Kidney epithelial cell (primary cell): ENCODE measurements around the gene GGT7. TPM values are rescaled to one million over a fixed set of nuclear protein-coding genes. Genes with fewer than 3 reads are reported as not detected.

ENCODE experiments used
- DNase-seq: peaks from one replicate; pipeline ENCODE4 v3.0.0-alpha.2; 2010; ENCODE audit warnings: low read depth
- H3K27me3 ChIP-seq: 2 replicates; pipeline ENCODE4 v1.6.0; 2011; ENCODE audit warnings: low read length; ENCODE audit not compliant: control insufficient read depth, insufficient read depth
- H3K36me3 ChIP-seq: 2 replicates; pipeline ENCODE4 v1.5.1; 2011; ENCODE audit warnings: low read length; ENCODE audit not compliant: control insufficient read depth, insufficient read depth
- H3K4me3 ChIP-seq: 2 replicates; pipeline ENCODE4 v1.5.1; 2011; ENCODE audit warnings: low read depth, mild to moderate bottlenecking, control low read depth, low read length
- total RNA-seq: library from RNA; depleted of rRNA; stranded (reverse); fragments of >200 nt; gene quantifications from 2 replicates; pipeline ENCODE4 v1.2.3, GENCODE V29; 2015
- TF ChIP-seq, protein P1 (sequence below): IDR thresholded peaks from 2 replicates; pipeline ENCODE4 v1.5.1; 2011; ENCODE audit warnings: mild to moderate bottlenecking, moderate library complexity, low read length, control low read depth, inconsistent platforms; ENCODE audit not compliant: insufficient read depth, poor library complexity, severe bottlenecking

The GGT7 gene
- total RNA-seq, 1 donor from 2014 or later = 8.4 TPM

DNA sequence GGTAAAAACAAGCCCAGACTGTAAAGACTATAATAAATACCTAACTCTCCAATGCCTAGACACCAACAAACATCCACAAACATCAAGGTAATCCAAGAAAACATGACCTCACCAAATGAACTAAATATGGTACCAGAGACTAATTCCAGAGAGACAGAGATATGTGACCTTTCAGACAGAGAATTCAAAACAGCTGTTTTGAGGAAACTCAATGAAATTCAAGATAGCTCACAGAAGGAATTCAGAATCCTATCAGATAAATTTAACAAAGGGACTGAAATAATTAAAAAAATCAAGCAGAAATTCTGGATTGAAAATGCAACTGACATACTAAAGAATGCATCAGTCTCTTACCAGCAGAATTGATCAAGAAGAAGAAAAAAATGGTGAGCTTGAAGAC is 73.8 kb downstream of the GGT7 start:
- TF ChIP-seq, protein P1, sequence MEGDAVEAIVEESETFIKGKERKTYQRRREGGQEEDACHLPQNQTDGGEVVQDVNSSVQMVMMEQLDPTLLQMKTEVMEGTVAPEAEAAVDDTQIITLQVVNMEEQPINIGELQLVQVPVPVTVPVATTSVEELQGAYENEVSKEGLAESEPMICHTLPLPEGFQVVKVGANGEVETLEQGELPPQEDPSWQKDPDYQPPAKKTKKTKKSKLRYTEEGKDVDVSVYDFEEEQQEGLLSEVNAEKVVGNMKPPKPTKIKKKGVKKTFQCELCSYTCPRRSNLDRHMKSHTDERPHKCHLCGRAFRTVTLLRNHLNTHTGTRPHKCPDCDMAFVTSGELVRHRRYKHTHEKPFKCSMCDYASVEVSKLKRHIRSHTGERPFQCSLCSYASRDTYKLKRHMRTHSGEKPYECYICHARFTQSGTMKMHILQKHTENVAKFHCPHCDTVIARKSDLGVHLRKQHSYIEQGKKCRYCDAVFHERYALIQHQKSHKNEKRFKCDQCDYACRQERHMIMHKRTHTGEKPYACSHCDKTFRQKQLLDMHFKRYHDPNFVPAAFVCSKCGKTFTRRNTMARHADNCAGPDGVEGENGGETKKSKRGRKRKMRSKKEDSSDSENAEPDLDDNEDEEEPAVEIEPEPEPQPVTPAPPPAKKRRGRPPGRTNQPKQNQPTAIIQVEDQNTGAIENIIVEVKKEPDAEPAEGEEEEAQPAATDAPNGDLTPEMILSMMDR = no peak
- Histone ChIP-seq H3K4me3 (no peak overlapping the region), H3K27me3 (no peaks in the 10 kb centered on the region), H3K36me3 (no peaks in the 10 kb centered on the region)
- no peak for DNase-seq

DNA sequence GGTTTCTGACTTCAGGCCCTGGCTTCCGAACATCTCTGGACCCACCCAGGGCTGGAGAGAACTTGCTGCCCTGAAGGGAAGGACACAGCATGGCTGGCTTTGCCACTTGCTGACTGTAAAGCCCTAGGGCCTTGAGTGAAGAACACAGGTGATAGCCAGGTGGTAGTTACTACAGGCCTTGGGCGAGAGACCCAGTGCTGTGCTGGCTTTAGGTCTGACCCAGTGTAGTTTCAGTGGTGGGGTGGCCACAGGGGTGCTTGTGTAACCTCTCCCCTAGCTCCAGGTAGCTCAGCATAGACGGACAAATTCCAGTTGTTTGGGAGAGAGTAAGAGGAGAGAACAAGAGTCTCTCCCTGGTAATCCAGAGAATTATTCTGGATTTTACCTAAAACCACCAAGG is 74.3 kb downstream of the GGT7 start:
- H3K4me3 ChIP-seq = no peak overlapping the region
- no peak for DNase-seq
- TF ChIP-seq, protein P1 = no peak

DNA sequence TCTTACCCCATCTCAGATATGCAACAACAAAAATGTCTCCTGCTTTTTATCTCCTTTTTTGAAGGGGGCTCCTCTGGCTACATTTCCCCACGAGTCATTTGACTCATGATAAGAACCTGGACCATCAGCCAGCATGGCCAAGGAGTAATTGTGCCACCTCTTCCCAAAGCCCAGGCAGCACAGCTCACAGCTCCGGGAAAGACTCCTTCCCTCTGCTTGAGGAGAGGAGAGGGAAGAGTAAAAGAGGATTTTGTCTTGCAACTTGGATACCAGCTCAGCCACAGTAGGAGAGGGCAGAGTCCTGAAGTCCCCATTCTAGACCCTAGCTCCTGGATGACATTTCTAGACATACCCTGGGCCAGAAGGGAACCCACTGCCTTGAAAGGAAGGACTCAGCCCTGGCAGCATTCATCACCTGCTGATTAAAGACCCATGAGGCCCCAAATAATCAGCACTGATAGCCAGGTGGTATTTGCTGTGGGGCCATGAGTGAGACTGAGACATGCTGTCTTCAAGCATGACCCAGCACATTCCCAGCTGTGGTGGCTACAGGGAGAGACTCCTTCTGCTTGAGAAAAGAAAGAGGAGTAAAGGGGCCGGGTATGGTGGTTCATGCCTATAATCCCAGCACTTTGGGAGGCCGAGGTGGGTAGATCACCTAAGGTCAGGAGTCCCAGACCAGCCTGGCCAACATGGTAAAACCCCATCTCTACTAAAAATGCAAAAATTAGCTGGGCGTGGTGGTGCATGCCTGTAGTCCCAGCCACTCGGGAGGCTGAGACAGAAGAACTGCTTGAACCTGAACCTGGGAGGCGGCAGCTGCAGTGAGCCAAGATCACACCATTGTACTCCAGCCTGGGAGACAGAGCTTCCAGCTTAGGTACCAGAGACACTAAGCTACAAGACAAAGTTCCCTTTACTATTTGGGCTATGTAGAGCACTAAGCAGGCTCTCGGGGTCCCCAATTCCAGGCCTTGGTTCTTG is 75.4 kb downstream of the GGT7 start:
- H3K27me3 ChIP-seq = no peaks in the 10 kb centered on the region
- no peak for DNase-seq
- H3K36me3 ChIP-seq = no peaks in the 10 kb centered on the region
- no peak overlapping the region for H3K4me3 ChIP-seq
- TF ChIP-seq, protein P1 = no peak

More for the DNA sequence above, 74.3 kb downstream of the GGT7 start:
- Histone ChIP-seq H3K36me3 (no peaks in the 10 kb centered on the region), H3K27me3 (no peaks in the 10 kb centered on the region)

Other genes with a start within 250 kb of the GGT7 start
- gene PIGU, start 195.8 kb downstream of the GGT7 start, total RNA-seq = 20.7 and 26.1 TPM in 2 replicates
- gene TP53INP2, start 168.5 kb downstream of the GGT7 start, total RNA-seq = 15.0 and 19.9 TPM in 2 replicates
- gene NCOA6, start 47.2 kb downstream of the GGT7 start, total RNA-seq = 16.6 and 18.0 TPM in 2 replicates
- 29.2 and 33.1 TPM in 2 replicates for gene ACSS2, start 3.8 kb upstream of the GGT7 start, total RNA-seq
- 64.8 and 71.8 TPM in 2 replicates for gene GSS, start 83.0 kb upstream of the GGT7 start, total RNA-seq
- gene MYH7B, start 83.0 kb upstream of the GGT7 start, total RNA-seq = 0.04 and 0.21 TPM in 2 replicates
- 78.8 and 99.3 TPM in 2 replicates for gene TRPC4AP, start 220.0 kb upstream of the GGT7 start, total RNA-seq